Activated T-helper 17 cell treated with anti-CD3 and anti-CD28 coated beads, Interleukin-2, amount 50 U/mL, for 72 hours (primary cell): ENCODE measurements around the gene C1orf74. TPM values are rescaled to one million over a fixed set of nuclear protein-coding genes. Genes with fewer than 3 reads are reported as not detected.
A peak's percentile ranks its signal among the peaks of the same experiment; 100 is the strongest.
"Not testable (repeated sequence)": the region's sequence is repeated elsewhere in the genome, so short reads cannot be mapped to it uniquely, and the experiment has no call there.

Source experiments
- ATAC-seq: fragments of 150-1000 bp; cut with Tn5 transposase; replicated peaks from 2 replicates; pipeline ENCODE4 v1.10.0; 2021; ENCODE audit warnings: mild to moderate bottlenecking, moderate library complexity
- H3K27ac Mint-ChIP-seq: one replicate; pipeline ENCODE4 v1.8.0; 2022; ENCODE audit warnings: mixed read lengths
- H3K27me3 Mint-ChIP-seq: one replicate; pipeline ENCODE4 v1.8.0; 2022; ENCODE audit warnings: mixed read lengths
- H3K36me3 Mint-ChIP-seq: one replicate; pipeline ENCODE4 v1.8.0; 2022; ENCODE audit warnings: low read depth, mild to moderate bottlenecking, mixed read lengths
- H3K4me1 Mint-ChIP-seq: one replicate; pipeline ENCODE4 v1.8.0; 2022; ENCODE audit warnings: mixed read lengths
- H3K4me3 Mint-ChIP-seq: one replicate; pipeline ENCODE4 v1.8.0; 2022; ENCODE audit warnings: mild to moderate bottlenecking, mixed read lengths
- H3K9me3 Mint-ChIP-seq: one replicate; pipeline ENCODE4 v1.8.0; 2022; ENCODE audit warnings: mixed read lengths
- total RNA-seq, 2 donors: library from RNA; stranded (reverse); gene quantifications; one replicate each; pipeline ENCODE4 v1.2.3, GENCODE V29; 2022

C1orf74 gene
- total RNA-seq, 2 donors from 2014 or later, result 2.5 to 3.8 TPM

DNA sequence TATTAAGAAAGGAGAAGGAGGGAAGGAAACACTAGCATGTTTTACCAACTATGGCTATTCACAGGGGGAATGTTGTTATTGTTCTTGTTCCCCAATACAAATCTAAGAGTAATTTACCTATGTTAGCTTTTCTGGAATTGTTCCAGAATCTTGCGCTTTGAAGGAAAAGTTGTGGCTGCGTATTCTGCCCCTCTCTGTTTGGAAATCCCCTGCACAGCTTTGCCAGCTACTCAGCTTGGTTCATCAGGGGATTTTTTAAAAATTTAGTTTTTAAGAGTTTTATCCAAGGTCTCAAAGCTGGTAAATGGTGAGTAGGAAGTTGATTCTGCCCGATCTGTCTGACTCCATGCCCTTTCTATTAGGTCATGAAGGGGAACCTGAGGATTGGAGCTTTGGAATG lies 31.1 kb upstream of the C1orf74 start:
- ATAC-seq, result peak; percentile 14
- Mint-ChIP-seq H3K27ac (peak overlapping the region; percentile 74), H3K4me1 (no peaks in the 10 kb centered on the region), H3K9me3 (no peaks in the 10 kb centered on the region), H3K4me3 (peak overlapping the region; percentile 49), H3K36me3 (no peaks in the 10 kb centered on the region), H3K27me3 (no peaks in the 10 kb centered on the region)

GRCh38 chr1:209813902-209814301 lies 29.5 kb upstream of the C1orf74 start:
- no peaks in the 10 kb centered on the region for H3K36me3 Mint-ChIP-seq
- H3K4me3 Mint-ChIP-seq, result no peak overlapping the region
- H3K4me1 Mint-ChIP-seq, result no peaks in the 10 kb centered on the region
- H3K27ac Mint-ChIP-seq, result no peak overlapping the region
- ATAC-seq, result no peak
- no peaks in the 10 kb centered on the region for H3K27me3 Mint-ChIP-seq
- H3K9me3 Mint-ChIP-seq, result no peaks in the 10 kb centered on the region

DNA sequence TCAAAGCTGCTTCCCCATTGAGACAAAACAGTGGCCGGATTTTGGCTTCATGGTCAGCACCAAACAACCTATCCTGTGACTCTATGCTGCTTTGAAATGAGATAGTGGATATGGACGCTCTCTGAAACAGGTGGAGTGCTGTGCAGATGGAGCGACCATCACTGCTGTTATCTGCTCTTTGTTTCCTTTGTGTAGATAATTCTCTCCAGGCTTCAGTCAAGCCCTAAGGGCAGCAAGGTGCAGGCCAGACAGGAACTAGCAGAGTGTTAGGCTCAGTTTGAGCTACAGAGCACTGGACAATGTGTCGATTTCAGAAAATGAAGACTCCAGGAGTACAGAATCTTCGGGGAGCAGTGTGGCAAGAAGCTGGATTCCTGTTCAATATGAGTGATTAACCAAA lies 26.4 kb upstream of the C1orf74 start:
- H3K27ac Mint-ChIP-seq, result no peak overlapping the region
- no peak overlapping the region for H3K4me3 Mint-ChIP-seq
- no peaks in the 10 kb centered on the region for H3K27me3 Mint-ChIP-seq
- no peaks in the 10 kb centered on the region for H3K9me3 Mint-ChIP-seq
- no peak for ATAC-seq
- H3K4me1 Mint-ChIP-seq, result peaks cover 12% of the 10 kb centered on the region
- H3K36me3 Mint-ChIP-seq, result no peaks in the 10 kb centered on the region

GRCh38 chr1:209809611-209810010 lies 25.3 kb upstream of the C1orf74 start:
- H3K27ac Mint-ChIP-seq, result no peak overlapping the region
- peaks cover 4% of the 10 kb centered on the region for H3K27me3 Mint-ChIP-seq
- peaks cover 13% of the 10 kb centered on the region for H3K4me1 Mint-ChIP-seq
- H3K4me3 Mint-ChIP-seq, result no peak overlapping the region
- H3K36me3 Mint-ChIP-seq, result no peaks in the 10 kb centered on the region
- no peaks in the 10 kb centered on the region for H3K9me3 Mint-ChIP-seq
- peak; percentile 18 for ATAC-seq

GRCh38 chr1:209808059-209808581 lies 23.8 kb upstream of the C1orf74 start:
- Mint-ChIP-seq H3K4me3 (no peak overlapping the region), H3K27ac (no peak overlapping the region), H3K9me3 (no peaks in the 10 kb centered on the region), H3K27me3 (peaks cover 8% of the 10 kb centered on the region), H3K36me3 (no peaks in the 10 kb centered on the region), H3K4me1 (peaks cover 17% of the 10 kb centered on the region)
- no peak for ATAC-seq

DNA sequence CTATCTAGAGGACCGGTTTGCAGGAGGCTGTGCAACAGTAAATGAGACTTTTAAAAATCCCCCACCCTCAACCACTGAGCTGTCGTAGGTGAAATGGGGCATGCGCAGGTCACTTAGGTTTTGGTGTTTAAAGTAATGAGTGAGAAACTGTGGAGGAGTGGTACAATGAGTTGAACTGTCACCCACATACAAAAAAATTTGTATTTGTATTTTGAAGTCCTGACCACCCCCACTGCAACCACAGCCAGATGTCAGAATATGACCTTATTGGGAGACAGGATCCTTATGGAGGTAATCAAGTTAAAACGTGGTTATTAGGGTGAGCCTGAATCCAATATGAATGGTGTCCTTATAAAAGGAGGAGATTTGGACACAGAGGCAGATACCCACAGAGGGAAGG lies 23.1 kb upstream of the C1orf74 start:
- Mint-ChIP-seq H3K9me3 (no peaks in the 10 kb centered on the region), H3K27ac (no peak overlapping the region), H3K4me1 (peaks cover 17% of the 10 kb centered on the region), H3K27me3 (peaks cover 10% of the 10 kb centered on the region), H3K36me3 (no peaks in the 10 kb centered on the region), H3K4me3 (no peak overlapping the region)
- ATAC-seq, result peak; percentile 41

DNA sequence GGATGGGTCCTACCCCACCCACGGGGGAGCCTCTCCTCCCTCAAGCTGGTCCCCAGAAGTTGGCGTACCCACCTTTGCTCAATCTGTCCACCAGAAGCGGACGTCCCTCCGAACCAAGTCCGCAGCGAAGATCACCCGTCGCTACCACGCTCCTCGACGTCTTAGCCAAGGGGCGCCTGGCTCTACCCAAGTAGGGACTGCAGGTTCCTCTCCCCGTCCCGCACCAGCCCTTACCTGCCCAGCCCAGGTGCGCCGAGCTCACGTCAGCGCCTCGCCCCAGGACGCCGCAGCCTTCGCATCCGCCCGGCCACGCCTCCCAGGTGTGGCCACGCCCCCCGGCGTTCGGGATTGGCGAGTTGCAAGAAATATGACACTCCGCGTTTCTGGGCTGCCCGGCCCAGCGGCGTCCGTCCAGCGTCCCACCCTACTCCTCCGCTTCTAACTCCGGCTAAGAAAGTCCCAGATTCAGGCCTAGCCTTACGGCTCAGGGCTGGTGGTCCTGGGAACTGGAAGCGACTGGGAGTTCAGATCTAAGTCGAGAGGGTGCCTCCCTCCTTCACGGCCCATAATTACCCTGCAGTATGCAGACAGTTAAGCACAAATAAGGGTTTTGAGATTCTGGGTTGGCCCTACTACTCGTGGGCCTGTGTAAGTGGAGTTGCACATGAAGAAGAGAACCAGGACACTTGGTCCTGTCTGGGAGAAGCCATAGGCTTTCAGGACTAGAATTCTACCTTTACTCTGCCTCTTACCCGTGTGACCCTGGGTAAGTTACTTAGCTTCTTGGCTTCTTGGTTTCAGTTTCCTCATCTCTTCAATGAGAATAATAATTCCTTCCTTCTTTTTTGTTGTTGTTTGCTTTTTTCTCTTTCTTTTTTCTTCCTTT lies 21.8 kb upstream of the C1orf74 start, which contains the start of gene IRF6:
TSS of gene IRF6 (minus strand) at position 268 of the 886 bp plus-strand sequence. CDS start 4,729 bp downstream, outside the sequence.
- Mint-ChIP-seq H3K27ac (peak within 1 kb of the TSS; percentile 67), H3K4me3 (peak within 1 kb of the TSS; percentile 89), H3K9me3 (no peaks in the 10 kb centered on the region), H3K36me3 (no peaks in the 10 kb centered on the region), H3K4me1 (peaks cover 17% of the 10 kb centered on the region), H3K27me3 (peaks cover 16% of the 10 kb centered on the region)
- peak; percentile 87 for ATAC-seq

- Mint-ChIP-seq H3K27ac (peak overlapping the region; percentile 67), H3K4me3 (peak overlapping the region; percentile 89), H3K4me1 (peaks cover 17% of the 10 kb centered on the region), H3K36me3 (no peaks in the 10 kb centered on the region), H3K9me3 (no peaks in the 10 kb centered on the region), H3K27me3 (peaks cover 16% of the 10 kb centered on the region)
- no peak for ATAC-seq
Observed at GRCh38 chr1:209805341-209805781, 21.0 kb upstream of the C1orf74 start.

DNA sequence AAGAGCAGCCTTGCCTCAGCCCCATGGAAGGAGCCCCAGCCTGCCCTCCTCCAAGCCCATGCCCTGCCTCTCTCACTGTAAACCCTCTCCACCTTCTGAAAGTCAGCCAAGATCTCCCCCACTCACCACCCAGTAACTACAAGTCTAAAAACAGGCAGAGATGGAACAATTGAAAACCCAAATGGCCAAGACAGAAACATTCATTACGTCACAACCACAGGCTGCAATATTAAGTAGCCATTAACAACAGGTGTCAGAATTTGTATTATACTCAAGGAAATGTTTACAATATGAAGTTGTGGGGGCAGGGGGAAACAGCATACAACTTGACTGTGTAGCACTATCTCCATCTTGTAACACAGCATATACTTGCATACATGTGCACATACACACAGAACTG lies 19.2 kb upstream of the C1orf74 start:
- H3K27ac Mint-ChIP-seq, result no peak overlapping the region
- peaks cover 16% of the 10 kb centered on the region for H3K27me3 Mint-ChIP-seq
- H3K9me3 Mint-ChIP-seq, result no peaks in the 10 kb centered on the region
- no peak overlapping the region for H3K4me3 Mint-ChIP-seq
- H3K4me1 Mint-ChIP-seq, result peaks cover 17% of the 10 kb centered on the region
- ATAC-seq, result no peak
- no peaks in the 10 kb centered on the region for H3K36me3 Mint-ChIP-seq

DNA sequence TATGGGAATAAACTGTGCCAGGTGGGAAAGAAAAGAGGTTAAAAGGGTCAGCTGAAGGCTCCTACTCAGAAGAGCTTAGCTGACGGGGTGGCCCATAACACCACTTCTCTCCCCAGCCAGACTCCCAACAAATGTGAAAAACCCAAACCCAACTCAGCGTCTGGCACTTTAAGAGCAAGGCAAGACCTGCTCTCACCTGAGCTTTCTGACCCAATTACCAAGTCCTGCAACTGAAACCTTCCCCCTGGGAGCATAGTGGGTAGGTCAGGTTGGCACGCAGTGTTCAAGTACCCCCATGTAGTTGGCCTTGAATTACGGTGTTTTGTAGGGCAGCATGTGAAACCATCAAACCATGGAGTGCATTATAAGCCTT lies 18.4 kb upstream of the C1orf74 start:
- H3K4me3 Mint-ChIP-seq, result no peak overlapping the region
- peaks cover 16% of the 10 kb centered on the region for H3K27me3 Mint-ChIP-seq
- H3K4me1 Mint-ChIP-seq, result peaks cover 17% of the 10 kb centered on the region

DNA sequence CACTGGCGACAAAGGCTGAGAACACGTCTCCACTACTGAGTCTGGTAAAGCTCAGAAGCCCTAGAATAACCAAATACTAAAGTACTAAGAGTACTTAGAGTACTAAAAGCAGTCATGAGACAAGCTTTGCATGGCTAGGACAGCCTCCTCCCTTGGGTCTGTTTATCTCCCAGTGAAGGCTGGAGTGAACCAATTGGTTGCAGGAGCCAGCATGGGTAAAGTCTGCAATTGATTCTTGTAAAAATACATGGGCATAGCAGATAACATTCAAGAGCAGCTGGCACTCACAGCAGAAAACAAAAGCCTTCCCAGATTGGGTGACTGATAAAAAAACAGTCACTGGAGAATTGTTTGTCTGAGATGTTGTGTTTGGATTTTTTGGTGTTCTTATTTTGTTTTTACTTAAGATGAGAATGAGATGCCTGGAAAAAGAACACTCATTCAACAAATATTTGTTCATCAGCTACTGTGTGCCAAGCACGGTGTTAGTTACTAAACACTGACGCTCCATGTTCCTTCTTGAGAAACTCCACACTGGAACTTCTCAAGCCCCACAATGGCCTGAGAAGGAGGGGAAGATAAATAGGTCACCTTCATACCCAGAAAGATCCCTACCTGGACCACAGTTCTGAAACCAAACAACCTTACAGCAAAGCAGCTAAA lies 17.9 kb upstream of the C1orf74 start:
- no peak for ATAC-seq
- no peaks in the 10 kb centered on the region for H3K36me3 Mint-ChIP-seq

More for the DNA sequence above, 18.4 kb upstream of the C1orf74 start:
- ATAC-seq, result no peak
- Mint-ChIP-seq H3K36me3 (no peaks in the 10 kb centered on the region), H3K27ac (no peak overlapping the region), H3K9me3 (no peaks in the 10 kb centered on the region)

GRCh38 chr1:209800984-209801834 lies 16.9 kb upstream of the C1orf74 start:
- Mint-ChIP-seq H3K9me3 (no peaks in the 10 kb centered on the region), H3K27me3 (peaks cover 19% of the 10 kb centered on the region), H3K4me1 (peaks cover 13% of the 10 kb centered on the region), H3K36me3 (no peaks in the 10 kb centered on the region), H3K27ac (no peak overlapping the region), H3K4me3 (no peak overlapping the region)
- no peak for ATAC-seq

More for the DNA sequence above, 17.9 kb upstream of the C1orf74 start:
- H3K4me1 Mint-ChIP-seq, result peaks cover 13% of the 10 kb centered on the region
- H3K4me3 Mint-ChIP-seq, result no peak overlapping the region
- H3K9me3 Mint-ChIP-seq, result no peaks in the 10 kb centered on the region
- H3K27me3 Mint-ChIP-seq, result peaks cover 16% of the 10 kb centered on the region
- no peak overlapping the region for H3K27ac Mint-ChIP-seq

DNA sequence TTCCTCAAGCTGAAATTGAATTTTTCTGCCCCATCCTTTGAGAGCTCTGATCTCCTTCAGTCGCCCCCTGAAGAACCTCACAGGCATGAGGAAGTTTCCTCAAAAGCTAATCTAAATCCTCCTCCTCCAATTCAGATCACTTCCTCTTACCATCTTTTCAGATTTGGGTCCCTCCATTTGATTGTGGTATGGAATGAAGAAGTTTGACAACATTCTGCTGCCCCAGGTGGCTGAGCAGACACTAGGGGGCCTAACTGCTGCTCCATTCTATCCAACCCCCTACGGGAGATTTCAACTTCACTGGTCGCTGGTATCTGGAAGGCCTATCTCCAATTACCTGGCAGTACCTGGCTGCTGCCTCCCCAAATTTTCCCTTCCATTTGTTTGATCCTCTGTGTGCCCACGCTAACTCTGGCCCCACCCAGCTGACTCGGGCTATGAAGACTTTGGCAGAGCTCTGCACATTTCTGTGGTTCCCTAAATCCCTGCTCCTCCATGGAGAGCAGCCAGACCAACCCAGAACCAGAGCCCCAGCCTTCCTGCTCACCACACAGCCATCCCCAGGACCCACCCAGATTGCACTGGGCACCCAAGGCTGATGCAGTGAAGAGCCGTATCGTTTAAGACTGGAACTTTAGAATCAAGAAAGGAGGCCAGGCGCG lies 13.8 kb upstream of the C1orf74 start:
- ATAC-seq, result no peak
- H3K4me1 Mint-ChIP-seq, result peaks cover 5% of the 10 kb centered on the region
- H3K9me3 Mint-ChIP-seq, result no peaks in the 10 kb centered on the region
- peaks cover 18% of the 10 kb centered on the region for H3K27me3 Mint-ChIP-seq
- H3K4me3 Mint-ChIP-seq, result no peak overlapping the region
- no peak overlapping the region for H3K27ac Mint-ChIP-seq
- no peaks in the 10 kb centered on the region for H3K36me3 Mint-ChIP-seq

GRCh38 chr1:209793711-209794110 lies 9.4 kb upstream of the C1orf74 start:
- H3K36me3 Mint-ChIP-seq, ATAC-seq, H3K4me1 Mint-ChIP-seq, H3K4me3 Mint-ChIP-seq, H3K27ac Mint-ChIP-seq, H3K9me3 Mint-ChIP-seq: not testable (repeated sequence)
- H3K27me3 Mint-ChIP-seq, result peaks cover 13% of the 10 kb centered on the region
